Naive thymus-derived CD4-positive, alpha-beta T cell (primary cell): ENCODE results near the gene MRPS6. TPM values are rescaled to one million over a fixed set of nuclear protein-coding genes. Genes with fewer than 3 reads are reported as not detected.

Experiments used
- ATAC-seq: fragments of 150-1000 bp; cut with Tn5 transposase; 2 replicates; pipeline ENCODE4 v1.10.0; 2021; ENCODE audit warnings: mild to moderate bottlenecking, moderate library complexity
- CTCF ChIA-PET: fragments of 350-600 bp; sonication (Branson Sonifier 250); formaldehyde crosslinking; loops from one replicate; lab custom pipeline; 2021; ENCODE audit warnings: antibody characterized with exemption; lab: Charles Lee
- POLR2A ChIA-PET: fragments of 350-600 bp; sonication (Branson Sonifier 250); formaldehyde crosslinking; loops from one replicate; lab custom pipeline; 2021; ENCODE audit warnings: antibody characterized with exemption, inconsistent platforms; lab: Charles Lee
- DNase-seq, 9 donors: peaks; one replicate each; pipeline versions ENCODE4 v3.0.0 to v3.0.0-alpha.2; 2020 to 2022; ENCODE audit warnings: mixed read lengths in 1 of 9
- H3K27ac ChIP-seq: one replicate; pipeline ENCODE4 v1.7.0; 2013; ENCODE audit warnings: mild to moderate bottlenecking, low read depth, low read length, moderate library complexity
- H3K27me3 ChIP-seq, 2 donors: one replicate each; pipeline ENCODE4 v1.7.0; 2013; ENCODE audit warnings: low read length in 2 of 2, mild to moderate bottlenecking in 2 of 2, moderate library complexity in 2 of 2; ENCODE audit not compliant: control insufficient read depth in 2 of 2, insufficient read depth in 2 of 2
- H3K36me3 ChIP-seq, 3 experiments: 1 replicate in 2 of 3; 2 replicates in 1 of 3; pipeline ENCODE4 v1.7.0; 2013; ENCODE audit warnings: low read length in 3 of 3, mild to moderate bottlenecking in 3 of 3, moderate library complexity in 1 of 3; ENCODE audit not compliant: insufficient read depth in 3 of 3, control insufficient read depth in 2 of 3
- H3K4me1 ChIP-seq, 2 donors: one replicate each; pipeline ENCODE4 v1.7.0; 2013; ENCODE audit warnings: low read length in 2 of 2, mild to moderate bottlenecking in 2 of 2, moderate library complexity in 1 of 2; ENCODE audit not compliant: control insufficient read depth in 2 of 2, insufficient read depth in 2 of 2
- H3K4me3 ChIP-seq: 2 replicates; pipeline ENCODE4 v1.7.0; 2013; ENCODE audit warnings: mild to moderate bottlenecking, low read length
- H3K9me3 ChIP-seq, 3 experiments: 1 replicate in 2 of 3; 2 replicates in 1 of 3; pipeline ENCODE4 v1.7.0; 2013; ENCODE audit warnings: low read length in 3 of 3; ENCODE audit not compliant: control insufficient read depth in 2 of 3
- H3K27ac Mint-ChIP-seq, 9 donors: one replicate each; pipeline ENCODE4 v1.8.0; 2020 to 2022; ENCODE audit warnings: mixed read lengths in 9 of 9, mild to moderate bottlenecking in 8 of 9, moderate library complexity in 5 of 9, inconsistent platforms in 2 of 9
- H3K27me3 Mint-ChIP-seq, 5 donors: one replicate each; pipeline ENCODE4 v1.8.0; 2021 to 2022; ENCODE audit warnings: mixed read lengths in 5 of 5, mild to moderate bottlenecking in 1 of 5
- H3K36me3 Mint-ChIP-seq, 5 donors: one replicate each; pipeline ENCODE4 v1.8.0; 2020 to 2022; ENCODE audit warnings: mixed read lengths in 5 of 5, mild to moderate bottlenecking in 3 of 5, inconsistent platforms in 1 of 5
- H3K4me1 Mint-ChIP-seq, 7 donors: one replicate each; pipeline ENCODE4 v1.8.0; 2020 to 2022; ENCODE audit warnings: mixed read lengths in 7 of 7, mild to moderate bottlenecking in 3 of 7, inconsistent platforms in 1 of 7
- H3K4me3 Mint-ChIP-seq, 10 donors: one replicate each; pipeline ENCODE4 v1.8.0; 2020 to 2022; ENCODE audit warnings: mild to moderate bottlenecking in 10 of 10, mixed read lengths in 10 of 10, moderate library complexity in 6 of 10, inconsistent platforms in 2 of 10
- H3K9me3 Mint-ChIP-seq, 11 donors: one replicate each; pipeline ENCODE4 v1.8.0; 2020 to 2022; ENCODE audit warnings: mixed read lengths in 11 of 11, mild to moderate bottlenecking in 4 of 11, inconsistent platforms in 1 of 11, moderate library complexity in 1 of 11
- intact Hi-C, 2 donors: fragments of 100-400 bp; cut with micrococcal nuclease; formaldehyde crosslinking; loops; one replicate each; pipeline ENCODE4 v1.15.1; 2023
- polyA plus RNA-seq, 2 donors: library from polyadenylated mRNA; unstranded; fragments of 300-500 nt; fragmentation: Illumina TruSeq; gene quantifications; one replicate each; pipeline ENCODE4 v1.2.3, GENCODE V29; 2021
- total RNA-seq, 6 experiments: library from RNA in 5 of 6; stranded (reverse) in 5 of 6; gene quantifications; 1 replicate in 5 of 6; 2 replicates in 1 of 6; pipeline ENCODE4 v1.2.3 and lab custom pipeline; 2021 to 2026

The MRPS6 gene
- total and polyA plus RNA-seq, 7 experiments from 2014 or later: 25.5 to 193 (median 92.5) TPM

GRCh38 chr21:34074283-34075090 is 1.1 kb downstream of the MRPS6 start:
- H3K9me3 Mint-ChIP-seq: no peaks in the 10 kb centered on the region
- ChIA-PET POLR2A (interaction anchor here (0.8 to 6.3 kb wide), 15 partner anchors 9 to 151 kb away, joined by 3 to 58 read pairs (median 4); no protein-coding TSS in a partner anchor), CTCF (interaction anchor here (0.7 to 3.3 kb wide), 3 partner anchors 55 to 151 kb away, joined by 5 to 16 read pairs (median 11); no protein-coding TSS in a partner anchor)
- H3K36me3 Mint-ChIP-seq: peaks cover 0 to 36% (median 4%) of the 10 kb centered on the region in 5 donors
- Histone ChIP-seq H3K27ac (peak overlapping the region; percentile 66), H3K27me3 (no peaks in the 10 kb centered on the region), H3K9me3 (no peaks in the 10 kb centered on the region), H3K4me3 (peak overlapping the region; percentile 72), H3K4me1 (peaks cover 43 to 44% of the 10 kb centered on the region in 2 donors), H3K36me3 (peaks cover 0 to 2% (median 0%) of the 10 kb centered on the region in 3 experiments)
- DNase-seq: peak in 7 of 9 donors; percentile 12 to 31 (median 19)
- H3K27me3 Mint-ChIP-seq: peaks cover 0 to 2% (median 0%) of the 10 kb centered on the region in 5 donors
- peak overlapping the region; percentile 88 to 98 (median 96) for H3K4me3 Mint-ChIP-seq
- intact Hi-C loops: loop anchor here (1.0 to 5.0 kb wide), 9 partner anchors 12 to 273 kb away; no protein-coding TSS in a partner anchor
- peaks cover 9 to 66% (median 58%) of the 10 kb centered on the region in 7 donors for H3K4me1 Mint-ChIP-seq
- H3K27ac Mint-ChIP-seq: peak overlapping the region; percentile 89 to 95 (median 92)
- no peak for ATAC-seq

GRCh38 chr21:34075091-34075425 is 1.7 kb downstream of the MRPS6 start:
- H3K9me3 Mint-ChIP-seq: no peaks in the 10 kb centered on the region
- H3K4me3 Mint-ChIP-seq: peak overlapping the region; percentile 88 to 98 (median 96)
- H3K4me1 Mint-ChIP-seq: peaks cover 9 to 72% (median 63%) of the 10 kb centered on the region in 7 donors
- H3K36me3 ChIP-seq: peaks cover 0 to 2% (median 0%) of the 10 kb centered on the region in 3 experiments
- ChIA-PET CTCF (interaction anchor here (2.4 to 3.3 kb wide), 2 partner anchors 126 to 151 kb away, joined by 16 to 24 read pairs; no protein-coding TSS in a partner anchor), POLR2A (interaction anchor here (0.8 to 6.3 kb wide), 13 partner anchors 11 to 151 kb away, joined by 3 to 58 read pairs (median 7); no protein-coding TSS in a partner anchor)
- peak overlapping the region; percentile 66 for H3K27ac ChIP-seq
- intact Hi-C loops: loop anchor here (1.0 to 5.0 kb wide), 8 partner anchors 11 to 272 kb away; no protein-coding TSS in a partner anchor
- H3K27me3 ChIP-seq: no peaks in the 10 kb centered on the region
- peaks cover 0 to 41% (median 4%) of the 10 kb centered on the region in 5 donors for H3K36me3 Mint-ChIP-seq
- no peaks in the 10 kb centered on the region for H3K9me3 ChIP-seq
- ATAC-seq (no peak), DNase-seq (no peak)
- H3K27me3 Mint-ChIP-seq: no peaks in the 10 kb centered on the region
- peaks cover 48 to 49% of the 10 kb centered on the region in 2 donors for H3K4me1 ChIP-seq
- H3K27ac Mint-ChIP-seq: peak overlapping the region; percentile 89 to 95 (median 92)
- peak overlapping the region; percentile 72 for H3K4me3 ChIP-seq

GRCh38 chr21:34075760-34076660 is 2.6 kb downstream of the MRPS6 start:
- peak overlapping the region; percentile 72 for H3K4me3 ChIP-seq
- H3K4me1 ChIP-seq: peaks cover 48 to 57% of the 10 kb centered on the region in 2 donors
- H3K27ac ChIP-seq: peak overlapping the region; percentile 37
- ChIA-PET CTCF (interaction anchor here (1.6 to 2.4 kb wide), 2 partner anchors 133 to 152 kb away, joined by 4 to 24 read pairs; no protein-coding TSS in a partner anchor), POLR2A (interaction anchor here (0.6 to 6.3 kb wide), 13 partner anchors 10 to 145 kb away, joined by 3 to 58 read pairs (median 4); no protein-coding TSS in a partner anchor)
- DNase-seq (no peak), ATAC-seq (no peak)
- Mint-ChIP-seq H3K4me1 (peaks cover 9 to 82% (median 73%) of the 10 kb centered on the region in 7 donors), H3K36me3 (peaks cover 5 to 50% (median 13%) of the 10 kb centered on the region in 5 donors), H3K4me3 (peak overlapping the region; percentile 88 to 98 (median 96)), H3K27ac (peak overlapping the region; percentile 76 to 94 (median 91)), H3K27me3 (no peaks in the 10 kb centered on the region), H3K9me3 (no peaks in the 10 kb centered on the region)
- intact Hi-C loops: loop anchor here (1.0 to 5.0 kb wide), 8 partner anchors 10 to 271 kb away; no protein-coding TSS in a partner anchor
- H3K36me3 ChIP-seq: peaks cover 0 to 2% (median 0%) of the 10 kb centered on the region in 3 experiments
- no peaks in the 10 kb centered on the region for H3K27me3 ChIP-seq
- H3K9me3 ChIP-seq: no peaks in the 10 kb centered on the region

- no peak overlapping the region for H3K4me3 ChIP-seq
- H3K4me3 Mint-ChIP-seq: peak overlapping the region; percentile 6 to 98 (median 78)
- H3K36me3 ChIP-seq: peaks cover 0 to 2% (median 0%) of the 10 kb centered on the region in 3 experiments
- H3K9me3 ChIP-seq: no peaks in the 10 kb centered on the region
- H3K4me1 ChIP-seq: peaks cover 48 to 59% of the 10 kb centered on the region in 2 donors
- H3K27me3 ChIP-seq: no peaks in the 10 kb centered on the region
- peaks cover 8 to 86% (median 78%) of the 10 kb centered on the region in 7 donors for H3K4me1 Mint-ChIP-seq
- no peak for DNase-seq
- POLR2A ChIA-PET: interaction anchor here (0.7 to 6.3 kb wide), 6 partner anchors 16 to 145 kb away, joined by 3 to 58 read pairs (median 18); no protein-coding TSS in a partner anchor
- H3K9me3 Mint-ChIP-seq: no peaks in the 10 kb centered on the region
- no peak for ATAC-seq
- intact Hi-C loops: loop anchor here in 1 of 2 donors (5.0 kb wide), 2 partner anchors 120 to 270 kb away; no protein-coding TSS in a partner anchor
- no peaks in the 10 kb centered on the region for H3K27me3 Mint-ChIP-seq
- H3K27ac Mint-ChIP-seq: peak overlapping the region in 7 of 9 donors; percentile 6 to 89 (median 49)
- peaks cover 5 to 55% (median 13%) of the 10 kb centered on the region in 5 donors for H3K36me3 Mint-ChIP-seq
- CTCF ChIA-PET: interaction anchor here (0.6 to 2.4 kb wide), 4 partner anchors 131 to 274 kb away, joined by 3 to 24 read pairs (median 4); no protein-coding TSS in a partner anchor
- H3K27ac ChIP-seq: peak overlapping the region; percentile 37
These were observed 3.5 kb downstream of the MRPS6 start for GRCh38 chr21:34076835-34077234.

- H3K27me3 ChIP-seq: no peaks in the 10 kb centered on the region
- H3K9me3 ChIP-seq: no peaks in the 10 kb centered on the region
- no peak for DNase-seq
- H3K4me3 Mint-ChIP-seq: peak overlapping the region; percentile 38 to 98 (median 80)
- ATAC-seq: no peak
- H3K27ac Mint-ChIP-seq: peak overlapping the region in 8 of 9 donors; percentile 3 to 89 (median 52)
- H3K4me1 Mint-ChIP-seq: peaks cover 0 to 88% (median 83%) of the 10 kb centered on the region in 7 donors
- ChIA-PET CTCF (interaction anchor here (0.7 to 1.4 kb wide), 6 partner anchors 9 to 273 kb away, joined by 3 to 5 read pairs (median 4); no protein-coding TSS in a partner anchor), POLR2A (interaction anchor here (0.7 to 6.3 kb wide), 6 partner anchors 9 to 141 kb away, joined by 3 to 48 read pairs (median 4); no protein-coding TSS in a partner anchor)
- peaks cover 48 to 69% of the 10 kb centered on the region in 2 donors for H3K4me1 ChIP-seq
- H3K4me3 ChIP-seq: no peak overlapping the region
- H3K9me3 Mint-ChIP-seq: no peaks in the 10 kb centered on the region
- peak overlapping the region; percentile 4 for H3K27ac ChIP-seq
- intact Hi-C loops: loop anchor here in 1 of 2 donors (5.0 kb wide), 2 partner anchors 119 to 269 kb away; no protein-coding TSS in a partner anchor
- peaks cover 0 to 2% (median 0%) of the 10 kb centered on the region in 3 experiments for H3K36me3 ChIP-seq
- no peaks in the 10 kb centered on the region for H3K27me3 Mint-ChIP-seq
- H3K36me3 Mint-ChIP-seq: peaks cover 5 to 64% (median 18%) of the 10 kb centered on the region in 5 donors
These were observed 4.5 kb downstream of the MRPS6 start for GRCh38 chr21:34077888-34078287.
